Endothelial cell of umbilical vein (primary cell): ENCODE data around the gene PTPRD.

Experiments used
- EZH2 ChIP-seq: IDR thresholded peaks from 2 replicates; pipeline ENCODE4 v1.6.1; 2012; ENCODE audit warnings: borderline replicate concordance, low read depth, mild to moderate bottlenecking, moderate library complexity, low read length, inconsistent platforms; ENCODE audit not compliant: severe bottlenecking
- MYC ChIP-seq: IDR thresholded peaks from one replicate; pipeline ENCODE4 v1.6.1; 2011; ENCODE audit warnings: mild to moderate bottlenecking, low read depth, low read length
- POLR2A ChIP-seq: IDR thresholded peaks from 2 replicates; pipeline ENCODE4 v1.6.1; 2012; ENCODE audit warnings: low read depth, mild to moderate bottlenecking, control low read depth, low read length
- POLR2AphosphoS5 ChIP-seq: IDR thresholded peaks from 2 replicates; pipeline ENCODE4 v1.6.1; 2012; ENCODE audit warnings: low read depth, mild to moderate bottlenecking, control low read depth, low read length, moderate library complexity; ENCODE audit not compliant: insufficient read depth
- TF ChIP-seq, protein P1 (sequence below), 2 donors: IDR thresholded peaks; 1 replicate in 1 of 2; 2 replicates in 1 of 2; pipeline ENCODE4 v1.5.1; 2011; ENCODE audit warnings: low read length in 2 of 2, mild to moderate bottlenecking in 2 of 2, moderate library complexity in 2 of 2, control low read depth in 1 of 2, inconsistent platforms in 1 of 2, low read depth in 1 of 2; ENCODE audit not compliant: insufficient read depth in 1 of 2; ENCODE audit errors: extremely low read depth in 1 of 2

DNA sequence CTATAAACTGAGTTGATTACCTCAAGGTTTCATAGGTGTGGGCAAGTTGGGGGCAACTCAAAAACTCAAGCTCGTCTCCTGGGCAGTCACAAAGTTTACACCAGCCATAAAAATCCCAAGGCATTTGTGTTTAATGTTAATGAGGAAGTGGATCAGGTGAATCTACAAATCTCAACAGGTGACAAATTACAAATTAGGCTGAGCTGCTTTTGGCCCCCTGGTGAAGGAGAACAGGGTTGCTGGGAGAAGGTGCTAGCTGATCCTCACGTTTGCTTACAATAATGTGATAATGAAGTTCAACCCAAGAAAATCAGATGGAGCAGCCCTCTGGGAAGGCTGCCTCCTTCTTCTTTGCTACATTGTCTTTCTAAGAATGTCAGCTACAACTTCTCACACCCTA is 2324.8 kb downstream of the PTPRD start:
- TF ChIP-seq POLR2A (no peak), POLR2AphosphoS5 (no peak), EZH2 (no peak), MYC (no peak)
- TF ChIP-seq, protein P1, sequence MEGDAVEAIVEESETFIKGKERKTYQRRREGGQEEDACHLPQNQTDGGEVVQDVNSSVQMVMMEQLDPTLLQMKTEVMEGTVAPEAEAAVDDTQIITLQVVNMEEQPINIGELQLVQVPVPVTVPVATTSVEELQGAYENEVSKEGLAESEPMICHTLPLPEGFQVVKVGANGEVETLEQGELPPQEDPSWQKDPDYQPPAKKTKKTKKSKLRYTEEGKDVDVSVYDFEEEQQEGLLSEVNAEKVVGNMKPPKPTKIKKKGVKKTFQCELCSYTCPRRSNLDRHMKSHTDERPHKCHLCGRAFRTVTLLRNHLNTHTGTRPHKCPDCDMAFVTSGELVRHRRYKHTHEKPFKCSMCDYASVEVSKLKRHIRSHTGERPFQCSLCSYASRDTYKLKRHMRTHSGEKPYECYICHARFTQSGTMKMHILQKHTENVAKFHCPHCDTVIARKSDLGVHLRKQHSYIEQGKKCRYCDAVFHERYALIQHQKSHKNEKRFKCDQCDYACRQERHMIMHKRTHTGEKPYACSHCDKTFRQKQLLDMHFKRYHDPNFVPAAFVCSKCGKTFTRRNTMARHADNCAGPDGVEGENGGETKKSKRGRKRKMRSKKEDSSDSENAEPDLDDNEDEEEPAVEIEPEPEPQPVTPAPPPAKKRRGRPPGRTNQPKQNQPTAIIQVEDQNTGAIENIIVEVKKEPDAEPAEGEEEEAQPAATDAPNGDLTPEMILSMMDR (IDR thresholded peaks at IDR 0.05; ENCODE audit: extremely low read depth in 1 of 2, insufficient read depth in 1 of 2, low read depth in 1 of 2, low read length in 2 of 2) = no peak
